ENCODE data around the gene TMEM143. TPM values are rescaled to one million over a fixed set of nuclear protein-coding genes. Genes with fewer than 3 reads are reported as not detected.

Gene TMEM143
- total RNA-seq, 3 donors from 2014 or later (not counting 1 experiment from before 2014, with no cell fraction given), result 10.2 to 12.3 (median 11.1) TPM

DNA sequence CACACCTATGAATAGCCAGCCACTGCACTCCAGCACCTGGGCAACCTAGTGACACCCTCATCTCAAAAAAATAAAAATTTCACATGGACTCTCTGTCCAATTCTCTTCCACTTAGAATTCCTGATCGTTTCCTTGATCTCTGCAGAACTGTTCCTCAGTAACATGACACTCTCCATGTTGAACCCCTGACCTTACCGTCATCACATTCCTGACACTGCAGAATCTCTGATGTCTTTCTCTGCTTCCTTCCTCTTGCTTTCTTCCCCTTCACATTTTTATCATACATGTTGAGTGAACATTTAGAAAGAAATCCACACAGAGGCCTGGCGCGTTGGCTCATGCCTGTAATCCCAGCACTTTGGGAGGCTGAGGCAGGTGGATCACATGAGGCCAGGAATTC lies 78.8 kb downstream of the TMEM143 start:
- no peaks in the 10 kb centered on the region for H3K36me3 Mint-ChIP-seq
- TF ChIP-seq, protein P1, sequence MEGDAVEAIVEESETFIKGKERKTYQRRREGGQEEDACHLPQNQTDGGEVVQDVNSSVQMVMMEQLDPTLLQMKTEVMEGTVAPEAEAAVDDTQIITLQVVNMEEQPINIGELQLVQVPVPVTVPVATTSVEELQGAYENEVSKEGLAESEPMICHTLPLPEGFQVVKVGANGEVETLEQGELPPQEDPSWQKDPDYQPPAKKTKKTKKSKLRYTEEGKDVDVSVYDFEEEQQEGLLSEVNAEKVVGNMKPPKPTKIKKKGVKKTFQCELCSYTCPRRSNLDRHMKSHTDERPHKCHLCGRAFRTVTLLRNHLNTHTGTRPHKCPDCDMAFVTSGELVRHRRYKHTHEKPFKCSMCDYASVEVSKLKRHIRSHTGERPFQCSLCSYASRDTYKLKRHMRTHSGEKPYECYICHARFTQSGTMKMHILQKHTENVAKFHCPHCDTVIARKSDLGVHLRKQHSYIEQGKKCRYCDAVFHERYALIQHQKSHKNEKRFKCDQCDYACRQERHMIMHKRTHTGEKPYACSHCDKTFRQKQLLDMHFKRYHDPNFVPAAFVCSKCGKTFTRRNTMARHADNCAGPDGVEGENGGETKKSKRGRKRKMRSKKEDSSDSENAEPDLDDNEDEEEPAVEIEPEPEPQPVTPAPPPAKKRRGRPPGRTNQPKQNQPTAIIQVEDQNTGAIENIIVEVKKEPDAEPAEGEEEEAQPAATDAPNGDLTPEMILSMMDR (IDR thresholded peaks at IDR 0.05), result no peak
- ATAC-seq (no peak), DNase-seq (no peak)
- WGBS (ENCODE audit: insufficient coverage), result 86% methylated on average over 4 of the region's 4 CpGs
- Histone ChIP-seq H3K27ac (ENCODE audit: low read length) (no peak overlapping the region), H3K4me1 (ENCODE audit: control insufficient read depth, insufficient read depth, low read length) (no peaks in the 10 kb centered on the region), H3K4me3 (ENCODE audit: low read length) (no peak overlapping the region), H3K9me3 (ENCODE audit: control insufficient read depth, insufficient read depth, low read length) (peaks cover 2% of the 10 kb centered on the region), H3K27me3 (ENCODE audit: control insufficient read depth, insufficient read depth, low read length) (no peaks in the 10 kb centered on the region), H3K36me3 (ENCODE audit: control insufficient read depth, insufficient read depth, low read length) (no peaks in the 10 kb centered on the region)
- H3K4me3 Mint-ChIP-seq, result no peak overlapping the region
- intact Hi-C loops (cut with micrococcal nuclease), result no loop called here
- H3K9me3 Mint-ChIP-seq, result no peaks in the 10 kb centered on the region
- no peaks in the 10 kb centered on the region for H3K27me3 Mint-ChIP-seq (ENCODE audit: low read depth in 2 of 2)
- H3K4me1 Mint-ChIP-seq, result no peaks in the 10 kb centered on the region
- no peak overlapping the region for H3K27ac Mint-ChIP-seq

DNA sequence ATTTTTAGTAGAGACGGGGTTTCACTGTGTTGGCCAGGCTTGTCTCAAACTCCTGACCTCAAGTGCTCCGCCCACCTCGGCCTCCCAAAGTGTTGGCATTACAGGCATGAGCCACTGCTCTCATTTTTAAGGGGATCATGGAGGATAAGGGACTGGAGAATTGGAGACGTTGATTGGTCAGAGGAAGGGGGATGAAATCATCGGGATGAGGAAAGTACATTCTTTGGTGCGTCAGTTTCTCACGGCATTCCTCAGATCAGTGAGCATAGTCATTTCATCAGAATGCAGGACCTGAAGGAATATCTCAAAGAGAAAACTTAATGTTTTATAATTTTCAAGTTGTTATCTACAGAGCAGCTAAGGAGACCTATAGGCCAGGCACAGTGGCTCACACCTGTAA lies 79.8 kb downstream of the TMEM143 start:
- no peaks in the 10 kb centered on the region for H3K36me3 ChIP-seq (ENCODE audit: control insufficient read depth, insufficient read depth, low read length)
- no peak for DNase-seq
- no peaks in the 10 kb centered on the region for H3K4me1 ChIP-seq (ENCODE audit: control insufficient read depth, insufficient read depth, low read length)
- no peaks in the 10 kb centered on the region for H3K4me1 Mint-ChIP-seq
- no peak overlapping the region for H3K4me3 Mint-ChIP-seq
- no peaks in the 10 kb centered on the region for H3K27me3 ChIP-seq (ENCODE audit: control insufficient read depth, insufficient read depth, low read length)
- no peak overlapping the region for H3K4me3 ChIP-seq (ENCODE audit: low read length)
- peaks cover 2% of the 10 kb centered on the region for H3K9me3 ChIP-seq (ENCODE audit: control insufficient read depth, insufficient read depth, low read length)
- H3K9me3 Mint-ChIP-seq, result no peaks in the 10 kb centered on the region
- ATAC-seq, result no peak
- H3K27me3 Mint-ChIP-seq (ENCODE audit: low read depth in 2 of 2), result no peaks in the 10 kb centered on the region
- TF ChIP-seq, protein P1 (IDR thresholded peaks at IDR 0.05), result no peak
- H3K27ac ChIP-seq (ENCODE audit: low read length), result no peak overlapping the region
- no peaks in the 10 kb centered on the region for H3K36me3 Mint-ChIP-seq
- 93% methylated on average over 7 of the region's 7 CpGs for WGBS (ENCODE audit: insufficient coverage)
- intact Hi-C loops (cut with micrococcal nuclease), result no loop called here
- H3K27ac Mint-ChIP-seq, result no peak overlapping the region

Other genes with a start within 250 kb of the TMEM143 start
- 10 to 100 TPM; 45.4 to 65.2 (median 57.2) TPM for gene LIG1, start 193.6 kb downstream of the TMEM143 start, total RNA-seq
- 1 to 10 TPM; 4.0 to 7.0 (median 5.4) TPM for gene ZSWIM9, start 193.3 kb downstream of the TMEM143 start, total RNA-seq
- 100 to 1,000 TPM; 147 to 216 (median 154) TPM for gene CARD8, start 108.0 kb downstream of the TMEM143 start, total RNA-seq
- gene ZNF114, start 93.9 kb downstream of the TMEM143 start, total RNA-seq, result not detected
- 100 to 1,000 TPM; 284 to 342 (median 334) TPM for gene EMP3, start 38.4 kb downstream of the TMEM143 start, total RNA-seq
- not detected for gene SYNGR4, start 427 bp upstream of the TMEM143 start, total RNA-seq
- gene KDELR1, start 27.6 kb upstream of the TMEM143 start, total RNA-seq, result 10 to 100 TPM; 41.5 to 47.5 (median 46.0) TPM
- under 1 TPM; 0.05 to 0.28 (median 0.07) TPM for gene GRIN2D, start 29.7 kb upstream of the TMEM143 start, total RNA-seq
- gene GRWD1, start 82.0 kb upstream of the TMEM143 start, total RNA-seq, result 10 to 100 TPM; 14.2 to 29.0 (median 16.7) TPM
- gene KCNJ14, start 91.6 kb upstream of the TMEM143 start, total RNA-seq, result 1 to 10 TPM in 1 of 3 donors, under 1 TPM in 2; 0.77 to 1.2 (median 0.85) TPM
- gene CYTH2, start 105.4 kb upstream of the TMEM143 start, total RNA-seq, result 10 to 100 TPM; 38.5 to 44.1 (median 39.2) TPM
- 1 to 10 TPM in 2 of 3 donors, under 1 TPM in 1; 0.64 to 2.9 (median 1.9) TPM for gene LMTK3, start 147.9 kb upstream of the TMEM143 start, total RNA-seq
- gene SULT2B1, start 188.2 kb upstream of the TMEM143 start, total RNA-seq, result under 1 TPM in 1 of 3 donors, not detected in 2; 0.40 TPM
- gene SPACA4, start 242.8 kb upstream of the TMEM143 start, total RNA-seq, result not detected